GM12874 (cell line): ENCODE data around the gene SAMD3.

Source experiments
- CTCF ChIP-seq: IDR thresholded peaks from 2 replicates; pipeline ENCODE4 v1.5.1; 2011; ENCODE audit warnings: low read depth, mild to moderate bottlenecking, control low read depth, low read length, moderate library complexity; ENCODE audit not compliant: insufficient read depth

Gene SAMD3

GRCh38 chr6:130140084-130140483 is 82.7 kb downstream of the SAMD3 start:
- TF ChIP-seq CTCF = no peak

GRCh38 chr6:130138909-130139242 is 83.9 kb downstream of the SAMD3 start:
- no peak for TF ChIP-seq CTCF

- no peak for TF ChIP-seq CTCF
These were observed 84.4 kb downstream of the SAMD3 start for GRCh38 chr6:130138116-130138908.

GRCh38 chr6:130136798-130137197 is 86.0 kb downstream of the SAMD3 start:
- TF ChIP-seq CTCF = no peak

- no peak for TF ChIP-seq CTCF
These were observed 88.2 kb downstream of the SAMD3 start for GRCh38 chr6:130134582-130134981.

- no peak for TF ChIP-seq CTCF
These were observed 90.5 kb downstream of the SAMD3 start for GRCh38 chr6:130132286-130132701.

- TF ChIP-seq CTCF = no peak
These were observed 92.9 kb downstream of the SAMD3 start for GRCh38 chr6:130129762-130130246.
